Measurements from ENCODE around the gene LRCH1. TPM values are rescaled to one million over a fixed set of nuclear protein-coding genes. Genes with fewer than 3 reads are reported as not detected.

LRCH1 gene
- total and polyA plus RNA-seq, 2 of the 4 experiments (the other 2 are of a cell fraction) = 7.0 to 8.8 TPM

DNA sequence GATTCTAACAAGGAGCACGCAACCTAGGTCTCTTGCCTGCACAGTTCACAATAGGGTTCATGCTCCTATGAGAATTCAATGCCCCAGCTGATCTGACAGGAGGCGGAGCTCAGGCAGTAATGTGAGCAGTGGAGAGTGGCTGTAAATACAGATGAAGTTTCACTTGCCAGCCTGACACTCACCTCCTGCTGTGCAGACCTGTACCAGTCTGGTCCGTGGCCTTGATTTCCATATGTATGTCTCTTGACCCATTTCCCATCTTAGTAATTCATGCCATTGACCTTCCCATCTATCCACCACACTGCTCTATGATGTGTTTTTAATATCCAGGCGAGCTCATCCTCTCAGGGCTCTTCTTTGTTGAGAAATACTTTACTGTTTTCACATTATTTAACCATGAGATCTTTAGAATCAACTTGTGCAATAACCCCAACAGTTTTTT is 95.2 kb downstream of the LRCH1 start:
- peak overlapping the region; percentile 43 for H2AK5ac ChIP-seq (ENCODE audit: low read depth, low read length)
- no peak overlapping the region for H4K5ac ChIP-seq (ENCODE audit: low read depth, low read length)
- in situ Hi-C loops (cut with MboI; ENCODE audit: low sequenced_read_pairs) = no loop called here
- H2BK120ac ChIP-seq (ENCODE audit: low read depth, low read length) = no peak overlapping the region
- BruUV-seq (replicated peaks) = no TSS peak
- WGBS, 2 experiments (ENCODE audit: extremely low coverage in 2 of 2, insufficient read length in 1 of 2) = no CpG with 5 or more reads among the region's 4 CpGs
- ChIA-PET CTCF (no interaction called here), POLR2A (ENCODE audit: unreplicated experiment) (no interaction called here)
- no peaks in the 10 kb centered on the region for H3K27me3 ChIP-seq (ENCODE audit: control insufficient read depth, insufficient read depth, low read length)
- no peak overlapping the region for H2BK20ac ChIP-seq (ENCODE audit: low read depth, low read length)
- no peak overlapping the region for H2BK5ac ChIP-seq (ENCODE audit: low read depth, low read length, poor library complexity, severe bottlenecking)
- H3K9me3 ChIP-seq (ENCODE audit: control insufficient read depth, insufficient read depth, low read length) = no peaks in the 10 kb centered on the region
- H3K14ac ChIP-seq (replicated peaks; ENCODE audit: low read depth, low read length) = no peak overlapping the region
- dilution Hi-C loops (cut with HindIII; ENCODE audit: low sequenced_read_pairs, unreplicated experiment) = no loop called here
- DNase-seq = peak; percentile 60
- H3K18ac ChIP-seq (ENCODE audit: low read depth, low read length) = no peak overlapping the region
- no peak overlapping the region for H3K9ac ChIP-seq (ENCODE audit: low read depth, low read length)
- peak; percentile 75 for ATAC-seq (ENCODE audit: low read depth)
- no peak overlapping the region for H4K8ac ChIP-seq (ENCODE audit: low read depth in 2 of 2, low read length in 2 of 2)
- H4K91ac ChIP-seq (ENCODE audit: insufficient read depth, low read depth, low read length) = no peak overlapping the region
- H2AFZ ChIP-seq (replicated peaks; ENCODE audit: low read length, poor library complexity) = no peak overlapping the region
- no peak overlapping the region for H2BK15ac ChIP-seq (ENCODE audit: low read depth, low read length)
- H4K20me1 ChIP-seq (ENCODE audit: insufficient read depth, low read length) = peaks cover 9% of the 10 kb centered on the region; the same call in 1 of the 2 replicates
- no peak overlapping the region for H3K4ac ChIP-seq (ENCODE audit: low read depth, low read length)
- intact Hi-C loops (cut with micrococcal nuclease) = no loop called here
- H3K79me1 ChIP-seq (ENCODE audit: low read depth in 1 of 2, low read length in 2 of 2) = peaks cover 28 to 41% of the 10 kb centered on the region in 2 experiments
- TF ChIP-seq CHD1 (IDR thresholded peaks at IDR 0.05; ENCODE audit: low read depth, low read length) (no peak), CEBPB (IDR thresholded peaks at IDR 0.05; ENCODE audit: low read depth, low read length) (peak; percentile 73)
- H3K4me1 ChIP-seq (ENCODE audit: control insufficient read depth, insufficient read depth, low read length) = peaks cover 8% of the 10 kb centered on the region; the same call in 1 of the 2 replicates
- H3K4me2 ChIP-seq (ENCODE audit: low read depth, low read length) = peak overlapping the region; percentile 11; the same call in 1 of the 2 replicates
- no peak overlapping the region; the same call in 1 of the 2 replicates for H3K23ac ChIP-seq (ENCODE audit: low read depth, low read length)
- no peak overlapping the region for H3K4me3 ChIP-seq (ENCODE audit: insufficient read depth, low read depth, low read length)
- no peak overlapping the region for H2AK9ac ChIP-seq (replicated peaks; ENCODE audit: low read depth, low read length, poor library complexity)
- H3K36me3 ChIP-seq (ENCODE audit: control insufficient read depth, insufficient read depth, low read length) = no peaks in the 10 kb centered on the region
- H3K9me1 ChIP-seq (ENCODE audit: insufficient read depth, low read length) = peaks cover 5% of the 10 kb centered on the region
- H3K27ac ChIP-seq (ENCODE audit: insufficient read depth, low read length) = peak overlapping the region; percentile 57; the same call in 1 of the 2 replicates
- no peak overlapping the region for H3K56ac ChIP-seq (ENCODE audit: extremely low read depth, insufficient read depth, low read length)
